CD14-positive monocyte (primary cell): ENCODE data around the gene WDR64. TPM values are rescaled to one million over a fixed set of nuclear protein-coding genes. Genes with fewer than 3 reads are reported as not detected.

ENCODE experiments used
- DNase-seq, 3 donors: peaks; one replicate each; pipeline ENCODE4 v3.0.0-alpha.2; 2011 to 2022
- H2AFZ ChIP-seq: 2 replicates; pipeline ENCODE4 v1.6.0; 2012; ENCODE audit warnings: mild to moderate bottlenecking, low read depth, low read length, inconsistent platforms; ENCODE audit not compliant: insufficient read depth, poor library complexity, severe bottlenecking
- H3K27ac ChIP-seq, 2 donors: 1 replicate in 1 of 2; 2 replicates in 1 of 2; pipeline ENCODE4 v1.5.1; 2012 to 2013; ENCODE audit warnings: low read length in 2 of 2, control low read depth in 1 of 2, inconsistent platforms in 1 of 2, low read depth in 1 of 2, mild to moderate bottlenecking in 1 of 2
- H3K27me3 ChIP-seq, 2 donors: one replicate each; pipeline versions ENCODE4 v1.6.0 to v1.6.1; 2011 to 2013; ENCODE audit warnings: low read length in 2 of 2; ENCODE audit not compliant: control insufficient read depth in 2 of 2, insufficient read depth in 2 of 2
- H3K36me3 ChIP-seq, 2 donors: replicated peaks in 1 of 2; 1 replicate in 1 of 2; 2 replicates in 1 of 2; pipeline versions ENCODE4 v1.5.1 to v1.6.1; 2012 to 2013; ENCODE audit warnings: low read length in 2 of 2, control low read depth in 1 of 2, inconsistent platforms in 1 of 2, mild to moderate bottlenecking in 1 of 2; ENCODE audit not compliant: insufficient read depth in 2 of 2, control insufficient read depth in 1 of 2
- H3K4me1 ChIP-seq, 2 donors: 1 replicate in 1 of 2; 2 replicates in 1 of 2; pipeline versions ENCODE4 v1.5.1 to v1.6.1; 2012 to 2013; ENCODE audit warnings: low read length in 2 of 2, control low read depth in 1 of 2, inconsistent platforms in 1 of 2, mild to moderate bottlenecking in 1 of 2, moderate library complexity in 1 of 2; ENCODE audit not compliant: insufficient read depth in 2 of 2, control insufficient read depth in 1 of 2
- H3K4me2 ChIP-seq: replicated peaks from 2 replicates; pipeline ENCODE3; 2012; ENCODE audit warnings: low read length, moderate library complexity, mild to moderate bottlenecking; ENCODE audit not compliant: poor library complexity, severe bottlenecking; ENCODE audit errors: extremely low read depth
- H3K4me3 ChIP-seq, 3 experiments: fragments of 200-600 bp in 1 of 3; sonication (generic) in 1 of 3; replicated peaks in 1 of 3; 1 replicate in 2 of 3; 2 replicates in 1 of 3; pipeline ENCODE4 v1.5.1; 2011 to 2013; ENCODE audit warnings: low read length in 3 of 3, mild to moderate bottlenecking in 3 of 3, control low read depth in 2 of 3, low read depth in 2 of 3, inconsistent platforms in 1 of 3, moderate library complexity in 1 of 3
- H3K79me2 ChIP-seq: 2 replicates; pipeline ENCODE4 v1.6.0; 2012; ENCODE audit warnings: mild to moderate bottlenecking, control low read depth, inconsistent platforms, low read length, moderate library complexity; ENCODE audit not compliant: insufficient read depth
- H3K9ac ChIP-seq: 2 replicates; pipeline ENCODE4 v1.6.0; 2017; ENCODE audit warnings: low read length, mild to moderate bottlenecking; ENCODE audit not compliant: insufficient read depth, poor library complexity, severe bottlenecking
- H3K9me3 ChIP-seq, 2 donors: replicated peaks in 1 of 2; 1 replicate in 1 of 2; 2 replicates in 1 of 2; pipeline versions ENCODE4 v1.5.1 to v1.6.1; 2012 to 2013; ENCODE audit warnings: low read length in 2 of 2, control low read depth in 1 of 2; ENCODE audit not compliant: control insufficient read depth in 1 of 2, insufficient read depth in 1 of 2
- H4K20me1 ChIP-seq: 2 replicates; pipeline ENCODE4 v1.6.0; 2012; ENCODE audit warnings: mild to moderate bottlenecking, low read length, control low read depth, moderate library complexity; ENCODE audit not compliant: insufficient read depth
- H3K27ac Mint-ChIP-seq, 7 donors: one replicate each; pipeline ENCODE4 v1.8.0; 2020; ENCODE audit warnings: mild to moderate bottlenecking in 7 of 7, mixed read lengths in 7 of 7, moderate library complexity in 6 of 7, inconsistent platforms in 2 of 7
- H3K27me3 Mint-ChIP-seq, 3 donors: one replicate each; pipeline ENCODE4 v1.8.0; 2021 to 2022; ENCODE audit warnings: low read depth in 3 of 3, mild to moderate bottlenecking in 3 of 3, mixed read lengths in 3 of 3, moderate library complexity in 3 of 3, inconsistent platforms in 1 of 3
- H3K36me3 Mint-ChIP-seq, 2 donors: one replicate each; pipeline ENCODE4 v1.8.0; 2020; ENCODE audit warnings: mixed read lengths in 2 of 2, inconsistent platforms in 1 of 2, mild to moderate bottlenecking in 1 of 2
- H3K4me1 Mint-ChIP-seq: one replicate; pipeline ENCODE4 v1.8.0; 2020; ENCODE audit warnings: mild to moderate bottlenecking, mixed read lengths
- H3K4me3 Mint-ChIP-seq, 2 donors: one replicate each; pipeline ENCODE4 v1.8.0; 2020; ENCODE audit warnings: mild to moderate bottlenecking in 2 of 2, mixed read lengths in 2 of 2, moderate library complexity in 1 of 2
- H3K9me3 Mint-ChIP-seq, 7 donors: one replicate each; pipeline ENCODE4 v1.8.0; 2020 to 2022; ENCODE audit warnings: mixed read lengths in 7 of 7, mild to moderate bottlenecking in 6 of 7, moderate library complexity in 6 of 7, inconsistent platforms in 2 of 7
- CTCF ChIP-seq: fragments of 200-600 bp; IDR thresholded peaks from one replicate; pipeline ENCODE4 v1.8.0; 2022; ENCODE audit warnings: antibody characterized with exemption, mild to moderate bottlenecking
- WGBS: methylation state at CpG from one replicate; pipeline ENCODE4 v1.1.5; 2013; ENCODE audit warnings: missing lambda C conversion rate; ENCODE audit not compliant: insufficient coverage; 5-methylcytosine and 5-hydroxymethylcytosine counted together
- intact Hi-C, 2 donors: fragments of 100-400 bp; cut with micrococcal nuclease; formaldehyde crosslinking; loops; one replicate each; pipeline versions ENCODE4 v1.15.0 to v1.15.1; 2023
- polyA plus RNA-seq, 3 donors: library from polyadenylated mRNA; depleted of rRNA in 1 of 3; unstranded in 2 of 3; stranded (reverse) in 1 of 3; fragments of 300-500 nt in 2 of 3; fragments of >200 nt in 1 of 3; fragmentation: Illumina TruSeq in 2 of 3; gene quantifications; 1 replicate in 2 of 3; 2 replicates in 1 of 3; pipeline ENCODE4 v1.2.3, GENCODE V29; 2012 to 2021

Gene WDR64
- polyA plus RNA-seq, 3 donors, result not detected

GRCh38 chr1:241747992-241748391 lies 95.9 kb downstream of the WDR64 start:
- H3K36me3 ChIP-seq, result no peaks in the 10 kb centered on the region
- H4K20me1 ChIP-seq, result no peaks in the 10 kb centered on the region
- H3K9me3 ChIP-seq, result no peaks in the 10 kb centered on the region
- no peak overlapping the region for H3K27ac ChIP-seq
- WGBS, result 96% methylated on average over 4 of the region's 6 CpGs
- no peak overlapping the region for H3K4me3 Mint-ChIP-seq
- H3K4me3 ChIP-seq, result no peak overlapping the region
- H3K27me3 ChIP-seq, result no peaks in the 10 kb centered on the region
- H2AFZ ChIP-seq, result no peak overlapping the region
- no peak for TF ChIP-seq CTCF
- no peaks in the 10 kb centered on the region for H3K79me2 ChIP-seq
- H3K4me1 Mint-ChIP-seq, result no peaks in the 10 kb centered on the region
- no peak overlapping the region for H3K9ac ChIP-seq
- no peak overlapping the region for H3K4me2 ChIP-seq
- no peak overlapping the region for H3K27ac Mint-ChIP-seq
- H3K27me3 Mint-ChIP-seq, result peaks cover 4 to 6% (median 5%) of the 10 kb centered on the region in 3 donors
- H3K36me3 Mint-ChIP-seq, result no peaks in the 10 kb centered on the region
- no peaks in the 10 kb centered on the region for H3K4me1 ChIP-seq
- peaks cover 0 to 4% (median 2%) of the 10 kb centered on the region in 7 donors for H3K9me3 Mint-ChIP-seq
- DNase-seq, result no peak
- intact Hi-C loops, result no loop called here

- no peak overlapping the region for H3K4me3 Mint-ChIP-seq
- H3K9me3 ChIP-seq, result no peaks in the 10 kb centered on the region
- no peak for DNase-seq
- TF ChIP-seq CTCF, result no peak
- no peaks in the 10 kb centered on the region for H3K27me3 ChIP-seq
- no peak overlapping the region for H3K4me3 ChIP-seq
- H3K36me3 ChIP-seq, result no peaks in the 10 kb centered on the region
- peaks cover 0 to 3% (median 2%) of the 10 kb centered on the region in 7 donors for H3K9me3 Mint-ChIP-seq
- 93% methylated on average over 12 of the region's 20 CpGs for WGBS
- H3K36me3 Mint-ChIP-seq, result no peaks in the 10 kb centered on the region
- no peak overlapping the region for H2AFZ ChIP-seq
- H3K9ac ChIP-seq, result no peak overlapping the region
- no peaks in the 10 kb centered on the region for H3K4me1 ChIP-seq
- H3K4me2 ChIP-seq, result no peak overlapping the region
- H3K79me2 ChIP-seq, result no peaks in the 10 kb centered on the region
- no peaks in the 10 kb centered on the region for H4K20me1 ChIP-seq
- intact Hi-C loops, result no loop called here
- H3K27ac ChIP-seq, result no peak overlapping the region
- H3K27ac Mint-ChIP-seq, result no peak overlapping the region
- H3K27me3 Mint-ChIP-seq, result peaks cover 4 to 7% (median 6%) of the 10 kb centered on the region in 3 donors
- no peaks in the 10 kb centered on the region for H3K4me1 Mint-ChIP-seq
These were observed 97.2 kb downstream of the WDR64 start for GRCh38 chr1:241749041-241749944.
